Skin epidermis (tissue), 12 donors: ENCODE results near the gene SQSTM1.
"Not testable (repeated sequence)": the region's sequence is repeated elsewhere in the genome, so short reads cannot be mapped to it uniquely, and the experiment has no call there.

ENCODE experiments used
- H3K27ac ChIP-seq, 21 experiments: fragments of 200-600 bp; sonication (generic) in 11 of 21; one replicate each; pipeline ENCODE4 v1.5.0; 2020; ENCODE audit warnings: mild to moderate bottlenecking in 3 of 21, inconsistent platforms in 2 of 21, moderate library complexity in 2 of 21
- H3K4me3 ChIP-seq, 7 experiments: fragments of 200-600 bp; sonication (generic) in 2 of 7; one replicate each; pipeline ENCODE4 v1.5.0; 2020; ENCODE audit warnings: inconsistent platforms in 2 of 7, mild to moderate bottlenecking in 2 of 7, moderate library complexity in 1 of 7

Gene SQSTM1

GRCh38 chr5:179821298-179822058 is 773 bp downstream of the SQSTM1 start:
- peak overlapping the region; percentile 64 to 100 (median 99) for H3K4me3 ChIP-seq

GRCh38 chr5:179822059-179822432 is 1.3 kb downstream of the SQSTM1 start:
- peak overlapping the region in 9 of 21 experiments; percentile 39 to 100 (median 96) for H3K27ac ChIP-seq
- H3K4me3 ChIP-seq, result peak overlapping the region; percentile 64 to 100 (median 99)

More at GRCh38 chr5:179821298-179822058, 773 bp downstream of the SQSTM1 start:
- peak overlapping the region; percentile 88 to 100 (median 97) for H3K27ac ChIP-seq

- H3K4me3 ChIP-seq, result peak overlapping the region; percentile 64 to 100 (median 99)
- peak overlapping the region in 8 of 21 experiments; percentile 24 to 100 (median 70) for H3K27ac ChIP-seq
Measured at GRCh38 chr5:179822444-179822990, 1.8 kb downstream of the SQSTM1 start.

GRCh38 chr5:179823937-179824744 is 3.4 kb downstream of the SQSTM1 start:
- Histone ChIP-seq H3K27ac (peak overlapping the region in 1 of 21 experiments; percentile 44), H3K4me3 (no peak overlapping the region)

- Histone ChIP-seq H3K4me3 (no peak overlapping the region), H3K27ac (no peak overlapping the region)
Measured at GRCh38 chr5:179824745-179825112, 4.0 kb downstream of the SQSTM1 start.

- H3K4me3 ChIP-seq, result no peak overlapping the region
- no peak overlapping the region for H3K27ac ChIP-seq
Measured at GRCh38 chr5:179825655-179826182, 5.0 kb downstream of the SQSTM1 start.

GRCh38 chr5:179827680-179828079 is 7.0 kb downstream of the SQSTM1 start:
- no peak overlapping the region for H3K4me3 ChIP-seq
- peak overlapping the region in 5 of 21 experiments; percentile 8 to 63 (median 16) for H3K27ac ChIP-seq

GRCh38 chr5:179828756-179829421 is 8.2 kb downstream of the SQSTM1 start:
- Histone ChIP-seq H3K4me3 (no peak overlapping the region), H3K27ac (peak overlapping the region in 1 of 21 experiments; percentile 2)

- Histone ChIP-seq H3K4me3 (no peak overlapping the region), H3K27ac (no peak overlapping the region)
Measured at GRCh38 chr5:179829732-179830435, 9.2 kb downstream of the SQSTM1 start.

GRCh38 chr5:179830818-179831468 is 10.2 kb downstream of the SQSTM1 start:
- H3K4me3 ChIP-seq, result no peak overlapping the region
- no peak overlapping the region for H3K27ac ChIP-seq

GRCh38 chr5:179832039-179832745 is 11.5 kb downstream of the SQSTM1 start:
- H3K27ac ChIP-seq, result no peak overlapping the region

GRCh38 chr5:179833056-179833708 is 12.5 kb downstream of the SQSTM1 start:
- no peak overlapping the region for H3K27ac ChIP-seq
- H3K4me3 ChIP-seq, result no peak overlapping the region

More at GRCh38 chr5:179832039-179832745, 11.5 kb downstream of the SQSTM1 start:
- H3K4me3 ChIP-seq, result no peak overlapping the region

GRCh38 chr5:179833709-179834070 is 13.0 kb downstream of the SQSTM1 start:
- Histone ChIP-seq H3K4me3 (no peak overlapping the region), H3K27ac (no peak overlapping the region)

GRCh38 chr5:179834120-179834519 is 13.4 kb downstream of the SQSTM1 start:
- H3K27ac ChIP-seq, result no peak overlapping the region
- no peak overlapping the region for H3K4me3 ChIP-seq

- not testable (repeated sequence) for H3K27ac ChIP-seq, H3K4me3 ChIP-seq
Measured at GRCh38 chr5:179834871-179835270, 14.2 kb downstream of the SQSTM1 start.

- H3K4me3 ChIP-seq, result no peak overlapping the region
- H3K27ac ChIP-seq, result peak overlapping the region in 8 of 21 experiments; percentile 0 to 62 (median 22)
Measured at GRCh38 chr5:179836225-179837019, 15.7 kb downstream of the SQSTM1 start.
